GM18858 (cell line): ENCODE measurements around the gene ADARB1.
"Not testable (repeated sequence)": the region's sequence is repeated elsewhere in the genome, so short reads cannot be mapped to it uniquely, and the experiment has no call there.

ENCODE experiments used
- ATAC-seq: cut with Tn5 transposase; IDR thresholded peaks from one replicate; pipeline ENCODE4 v1.9.1; 2021; ENCODE audit not compliant: unreplicated experiment

Gene ADARB1

GRCh38 chr21:45074048-45074817, at the start of gene ADARB1:
ADARB1 (plus strand) TSS chr21:45074580; CDS start chr21:45171657, 97,077 bp downstream.
- no peak for ATAC-seq

GRCh38 chr21:45026066-45026745, 48.2 kb upstream of the ADARB1 start:
- ATAC-seq, result no peak

- no peak for ATAC-seq
Observed at GRCh38 chr21:45026826-45027225, 47.6 kb upstream of the ADARB1 start.

- ATAC-seq, result no peak
Observed at GRCh38 chr21:45027241-45028196, 46.9 kb upstream of the ADARB1 start.

GRCh38 chr21:45028645-45029044, 45.7 kb upstream of the ADARB1 start:
- not testable (repeated sequence) for ATAC-seq

GRCh38 chr21:45029298-45029947, 45.0 kb upstream of the ADARB1 start:
- ATAC-seq, result no peak

GRCh38 chr21:45029948-45030681, 44.3 kb upstream of the ADARB1 start:
- ATAC-seq, result no peak

GRCh38 chr21:45030682-45031570, 43.5 kb upstream of the ADARB1 start:
- ATAC-seq, result no peak

GRCh38 chr21:45031571-45032191, 42.7 kb upstream of the ADARB1 start:
- no peak for ATAC-seq

- no peak for ATAC-seq
Observed at GRCh38 chr21:45032332-45032731, 42.0 kb upstream of the ADARB1 start.

GRCh38 chr21:45032977-45033710, 41.2 kb upstream of the ADARB1 start:
- no peak for ATAC-seq

GRCh38 chr21:45033791-45034555, 40.4 kb upstream of the ADARB1 start:
- no peak for ATAC-seq

GRCh38 chr21:45034556-45035476, 39.6 kb upstream of the ADARB1 start:
- no peak for ATAC-seq

GRCh38 chr21:45035477-45035848, 38.9 kb upstream of the ADARB1 start:
- no peak for ATAC-seq

GRCh38 chr21:45036630-45037029, 37.8 kb upstream of the ADARB1 start:
- no peak for ATAC-seq

- no peak for ATAC-seq
Observed at GRCh38 chr21:45037986-45038385, 36.4 kb upstream of the ADARB1 start.
